Measurements from ENCODE around the gene NCEH1.
"Not testable (repeated sequence)": the region's sequence is repeated elsewhere in the genome, so short reads cannot be mapped to it uniquely, and the experiment has no call there.

Gene NCEH1

GRCh38 chr3:172598904-172599303, 112.0 kb downstream of the NCEH1 start:
- DNase-seq, result no peak
- intact Hi-C loops (cut with DNase I), result no loop called here

GRCh38 chr3:172596394-172596706, 114.5 kb downstream of the NCEH1 start:
- intact Hi-C loops (cut with DNase I), result no loop called here
- no peak for DNase-seq

GRCh38 chr3:172595664-172596393, 115.0 kb downstream of the NCEH1 start:
- DNase-seq, result peak in 15 of 42 donors; percentile 8 to 49 (median 26)
- intact Hi-C loops (cut with DNase I), result no loop called here

GRCh38 chr3:172594900-172595663, 115.8 kb downstream of the NCEH1 start:
- intact Hi-C loops (cut with DNase I); DNase-seq: not testable (repeated sequence)

- intact Hi-C loops (cut with DNase I), result no loop called here
- DNase-seq, result no peak
Observed at GRCh38 chr3:172592898-172593669, 117.8 kb downstream of the NCEH1 start.

GRCh38 chr3:172591876-172592771, 118.7 kb downstream of the NCEH1 start:
- intact Hi-C loops (cut with DNase I), result no loop called here
- DNase-seq, result no peak

- DNase-seq, result no peak
- intact Hi-C loops (cut with DNase I), result no loop called here
Observed at GRCh38 chr3:172591125-172591605, 119.7 kb downstream of the NCEH1 start.

- intact Hi-C loops (cut with DNase I), result no loop called here
- no peak for DNase-seq
Observed at GRCh38 chr3:172586436-172586835, 124.4 kb downstream of the NCEH1 start.

- intact Hi-C loops (cut with DNase I), result no loop called here
Observed at GRCh38 chr3:172585954-172586353, 124.9 kb downstream of the NCEH1 start.

GRCh38 chr3:172582712-172583111, 128.2 kb downstream of the NCEH1 start:
- DNase-seq, result no peak
- intact Hi-C loops (cut with DNase I), result no loop called here

More at GRCh38 chr3:172585954-172586353, 124.9 kb downstream of the NCEH1 start:
- no peak for DNase-seq

- intact Hi-C loops (cut with DNase I), result no loop called here
- DNase-seq, result no peak
Observed at GRCh38 chr3:172581757-172582166, 129.1 kb downstream of the NCEH1 start.

- intact Hi-C loops (cut with DNase I), result no loop called here
- DNase-seq, result no peak
Observed at GRCh38 chr3:172580680-172581401, 130.0 kb downstream of the NCEH1 start.
